Measurements from ENCODE around the gene KDM5B.

The KDM5B gene

DNA sequence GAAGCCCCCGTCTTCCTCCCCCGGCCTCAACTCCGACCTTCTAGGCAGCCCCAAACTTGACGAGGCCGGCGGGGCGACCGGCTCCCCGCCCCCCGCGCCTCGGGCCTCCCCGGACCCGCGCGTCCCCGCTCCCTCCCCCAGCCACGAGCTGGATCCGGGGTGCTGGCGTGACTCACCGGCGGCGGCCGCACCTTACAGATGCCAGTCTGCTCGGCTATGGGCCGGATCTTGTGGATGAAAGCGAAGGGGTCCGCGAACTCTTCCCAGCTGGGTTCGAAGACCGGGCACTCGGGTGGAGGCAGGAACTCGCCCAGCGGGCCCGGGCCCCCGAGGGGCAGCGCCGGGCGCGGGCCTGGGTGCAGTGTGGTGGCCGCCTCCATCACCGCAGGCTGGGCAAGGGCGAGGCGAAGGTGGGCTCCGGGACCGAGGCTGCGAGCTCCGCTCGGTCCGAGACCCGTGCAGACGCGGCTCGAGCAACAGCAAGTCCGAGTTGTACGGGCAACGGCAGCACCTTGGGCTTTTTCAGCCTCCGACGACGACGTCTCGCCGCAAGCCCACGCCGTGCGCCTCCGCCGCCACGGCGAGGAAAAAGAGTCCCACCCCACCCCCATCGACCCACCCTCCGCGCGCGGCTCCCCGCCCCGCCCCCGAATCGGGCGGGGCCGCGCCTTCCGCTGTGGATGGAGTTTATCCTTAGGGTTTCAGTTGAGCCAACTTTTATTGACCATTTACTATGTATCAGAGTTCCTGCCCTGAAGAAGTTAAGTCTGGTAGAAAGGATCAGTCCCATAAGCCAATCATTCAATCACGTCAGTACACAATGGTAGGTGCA, at the start of gene KDM5B:
TSS of gene KDM5B (minus strand) at position 496 of the 832 bp plus-strand sequence. CDS start at position 380, 116 bp downstream.
- H3K4me3 Mint-ChIP-seq: peak within 1 kb of the TSS; percentile 78
- peaks cover 9% of the 10 kb centered on the region for H3K36me3 Mint-ChIP-seq (ENCODE audit: low read depth)
- peaks cover 10% of the 10 kb centered on the region for H3K27me3 Mint-ChIP-seq (ENCODE audit: low read depth)
- H3K9me3 Mint-ChIP-seq: no peaks in the 10 kb centered on the region
- H3K4me1 Mint-ChIP-seq (ENCODE audit: low read depth): peaks cover 56% of the 10 kb centered on the region
- peak within 1 kb of the TSS; percentile 79 for H3K27ac Mint-ChIP-seq

DNA sequence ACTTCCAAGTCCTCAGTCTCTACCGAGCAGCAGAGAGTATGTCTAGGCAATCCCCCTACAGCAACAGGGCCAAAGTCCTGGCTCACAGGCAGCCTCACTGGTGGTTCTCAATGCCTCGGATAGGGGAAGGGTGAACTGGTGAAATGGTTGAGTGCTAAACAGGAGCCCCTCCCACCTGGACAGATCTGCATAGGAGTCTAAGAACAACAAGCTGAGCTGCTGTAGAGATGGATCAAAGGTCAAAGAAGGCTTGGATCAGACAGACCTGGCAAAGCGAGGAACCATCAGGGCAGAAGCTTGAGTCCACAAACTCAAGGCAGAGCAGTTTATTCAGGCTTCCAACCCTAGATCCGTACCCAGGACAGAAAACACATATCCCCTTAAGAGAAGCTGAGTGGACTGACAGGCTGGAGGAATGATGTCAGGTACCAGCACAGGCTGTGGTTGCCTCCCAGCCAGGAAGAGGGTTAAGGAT, 49.0 kb upstream of the KDM5B start:
- H3K27me3 Mint-ChIP-seq (ENCODE audit: low read depth): peaks cover 26% of the 10 kb centered on the region
- H3K4me1 Mint-ChIP-seq (ENCODE audit: low read depth): peaks cover 19% of the 10 kb centered on the region
- no peak overlapping the region for H3K27ac Mint-ChIP-seq
- no peaks in the 10 kb centered on the region for H3K36me3 Mint-ChIP-seq (ENCODE audit: low read depth)
- no peak overlapping the region for H3K4me3 Mint-ChIP-seq
- no peaks in the 10 kb centered on the region for H3K9me3 Mint-ChIP-seq

- H3K4me1 Mint-ChIP-seq (ENCODE audit: low read depth): peaks cover 16% of the 10 kb centered on the region
- H3K4me3 Mint-ChIP-seq: no peak overlapping the region
- H3K27me3 Mint-ChIP-seq (ENCODE audit: low read depth): peaks cover 16% of the 10 kb centered on the region
- no peak overlapping the region for H3K27ac Mint-ChIP-seq
- H3K36me3 Mint-ChIP-seq (ENCODE audit: low read depth): no peaks in the 10 kb centered on the region
- no peaks in the 10 kb centered on the region for H3K9me3 Mint-ChIP-seq
Measured at GRCh38 chr1:202856014-202856413, 47.8 kb upstream of the KDM5B start.

DNA sequence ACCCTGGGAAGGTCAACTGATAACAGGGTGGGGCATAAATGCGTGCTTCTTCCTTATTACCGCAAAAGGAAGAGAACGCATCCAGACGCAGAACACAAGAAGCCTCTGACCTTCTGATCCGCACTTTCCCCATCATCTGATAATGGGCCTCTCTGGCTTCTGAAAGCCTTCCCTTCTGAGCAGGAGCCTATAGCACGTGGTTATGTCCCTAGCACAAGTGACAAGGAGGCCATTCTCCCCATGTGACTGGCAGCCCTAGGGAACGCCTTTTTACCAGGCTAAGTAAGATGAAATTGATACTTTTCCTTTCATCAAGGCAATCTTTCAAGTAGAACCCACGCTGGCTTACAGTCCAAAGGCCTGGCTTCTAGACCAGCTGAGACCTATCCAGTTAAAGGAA, 46.6 kb upstream of the KDM5B start:
- Mint-ChIP-seq H3K4me1 (ENCODE audit: low read depth) (peaks cover 19% of the 10 kb centered on the region), H3K27me3 (ENCODE audit: low read depth) (peaks cover 5% of the 10 kb centered on the region), H3K9me3 (no peaks in the 10 kb centered on the region), H3K4me3 (no peak overlapping the region), H3K36me3 (ENCODE audit: low read depth) (no peaks in the 10 kb centered on the region), H3K27ac (no peak overlapping the region)

- Mint-ChIP-seq H3K27me3 (ENCODE audit: low read depth) (no peaks in the 10 kb centered on the region), H3K36me3 (ENCODE audit: low read depth) (no peaks in the 10 kb centered on the region), H3K4me1 (ENCODE audit: low read depth) (peaks cover 29% of the 10 kb centered on the region), H3K9me3 (no peaks in the 10 kb centered on the region), H3K4me3 (no peak overlapping the region), H3K27ac (no peak overlapping the region)
Measured at GRCh38 chr1:202852163-202852904, 44.1 kb upstream of the KDM5B start.

GRCh38 chr1:202850593-202851362, 42.6 kb upstream of the KDM5B start:
- H3K4me1 Mint-ChIP-seq (ENCODE audit: low read depth): peaks cover 33% of the 10 kb centered on the region
- no peaks in the 10 kb centered on the region for H3K36me3 Mint-ChIP-seq (ENCODE audit: low read depth)
- no peak overlapping the region for H3K27ac Mint-ChIP-seq
- H3K4me3 Mint-ChIP-seq: no peak overlapping the region
- H3K9me3 Mint-ChIP-seq: no peaks in the 10 kb centered on the region
- no peaks in the 10 kb centered on the region for H3K27me3 Mint-ChIP-seq (ENCODE audit: low read depth)

- peaks cover 37% of the 10 kb centered on the region for H3K4me1 Mint-ChIP-seq (ENCODE audit: low read depth)
- peak overlapping the region; percentile 46 for H3K27ac Mint-ChIP-seq
- no peaks in the 10 kb centered on the region for H3K36me3 Mint-ChIP-seq (ENCODE audit: low read depth)
- no peaks in the 10 kb centered on the region for H3K27me3 Mint-ChIP-seq (ENCODE audit: low read depth)
- no peaks in the 10 kb centered on the region for H3K9me3 Mint-ChIP-seq
- no peak overlapping the region for H3K4me3 Mint-ChIP-seq
Measured at GRCh38 chr1:202848191-202848542, 39.9 kb upstream of the KDM5B start.

- Mint-ChIP-seq H3K27ac (no peak overlapping the region), H3K4me1 (ENCODE audit: low read depth) (peaks cover 26% of the 10 kb centered on the region), H3K27me3 (ENCODE audit: low read depth) (no peaks in the 10 kb centered on the region), H3K9me3 (no peaks in the 10 kb centered on the region), H3K4me3 (no peak overlapping the region), H3K36me3 (ENCODE audit: low read depth) (no peaks in the 10 kb centered on the region)
Measured at GRCh38 chr1:202844935-202845334, 36.7 kb upstream of the KDM5B start.

DNA sequence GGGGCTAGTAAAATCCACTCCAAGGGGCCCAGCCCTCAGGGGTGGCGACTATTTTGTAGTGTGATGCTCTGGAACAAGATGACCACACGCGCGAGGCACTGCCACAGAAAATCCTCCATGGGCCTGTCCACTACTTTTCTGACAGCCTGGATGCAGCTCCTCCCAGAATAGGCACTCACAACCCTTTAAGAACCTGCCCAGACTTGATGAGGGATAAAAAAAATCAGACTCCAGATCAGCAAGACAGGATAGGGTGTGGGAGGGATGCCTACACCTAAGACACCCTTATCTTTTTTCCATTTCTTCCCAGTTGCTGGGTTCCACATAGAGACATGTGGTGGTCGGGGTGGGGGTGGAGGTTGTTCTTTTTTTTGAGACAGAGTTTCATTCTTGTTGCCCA, 36.0 kb upstream of the KDM5B start:
- Mint-ChIP-seq H3K36me3 (ENCODE audit: low read depth) (no peaks in the 10 kb centered on the region), H3K4me3 (no peak overlapping the region), H3K9me3 (no peaks in the 10 kb centered on the region), H3K4me1 (ENCODE audit: low read depth) (peaks cover 24% of the 10 kb centered on the region), H3K27me3 (ENCODE audit: low read depth) (no peaks in the 10 kb centered on the region), H3K27ac (no peak overlapping the region)

- no peak overlapping the region for H3K27ac Mint-ChIP-seq
- peaks cover 19% of the 10 kb centered on the region for H3K4me1 Mint-ChIP-seq (ENCODE audit: low read depth)
- no peaks in the 10 kb centered on the region for H3K9me3 Mint-ChIP-seq
- no peak overlapping the region for H3K4me3 Mint-ChIP-seq
- no peaks in the 10 kb centered on the region for H3K36me3 Mint-ChIP-seq (ENCODE audit: low read depth)
- H3K27me3 Mint-ChIP-seq (ENCODE audit: low read depth): no peaks in the 10 kb centered on the region
Measured at GRCh38 chr1:202843081-202843480, 34.9 kb upstream of the KDM5B start.

- H3K27me3 Mint-ChIP-seq (ENCODE audit: low read depth): no peaks in the 10 kb centered on the region
- peaks cover 48% of the 10 kb centered on the region for H3K4me1 Mint-ChIP-seq (ENCODE audit: low read depth)
Measured at GRCh38 chr1:202837746-202838262, 29.6 kb upstream of the KDM5B start.

GRCh38 chr1:202836623-202837403, 28.6 kb upstream of the KDM5B start:
- Mint-ChIP-seq H3K27me3 (ENCODE audit: low read depth) (no peaks in the 10 kb centered on the region), H3K27ac (peak overlapping the region; percentile 67), H3K36me3 (ENCODE audit: low read depth) (peaks cover 5% of the 10 kb centered on the region), H3K9me3 (no peaks in the 10 kb centered on the region), H3K4me1 (ENCODE audit: low read depth) (peaks cover 52% of the 10 kb centered on the region), H3K4me3 (peak overlapping the region; percentile 55)

More at GRCh38 chr1:202837746-202838262, 29.6 kb upstream of the KDM5B start:
- Mint-ChIP-seq H3K27ac (peak overlapping the region; percentile 57), H3K36me3 (ENCODE audit: low read depth) (peaks cover 5% of the 10 kb centered on the region), H3K4me3 (peak overlapping the region; percentile 60), H3K9me3 (no peaks in the 10 kb centered on the region)

- Mint-ChIP-seq H3K27ac (peak overlapping the region; percentile 85), H3K36me3 (ENCODE audit: low read depth) (peaks cover 5% of the 10 kb centered on the region), H3K4me1 (ENCODE audit: low read depth) (peaks cover 55% of the 10 kb centered on the region), H3K4me3 (peak overlapping the region; percentile 60), H3K9me3 (no peaks in the 10 kb centered on the region), H3K27me3 (ENCODE audit: low read depth) (no peaks in the 10 kb centered on the region)
Measured at GRCh38 chr1:202835548-202836072, 27.4 kb upstream of the KDM5B start.

All from T-helper 1 cell treated with Interleukin-12 subunit alpha and Interleukin-12 subunit beta and Interleukin-4 antibody, amounts not matched to agents 30 μg/mL and 1 μg/mL, for 36 hours (primary cell).